HG02798 (cell line): ENCODE data around the gene RNF43.

Experiments used
- ATAC-seq: cut with Tn5 transposase; IDR thresholded peaks from one replicate; pipeline ENCODE4 v1.9.1; 2021; ENCODE audit warnings: mild to moderate bottlenecking; ENCODE audit not compliant: unreplicated experiment, poor library complexity

The RNF43 gene

GRCh38 chr17:58382872-58383242, 34.5 kb downstream of the RNF43 start:
- no peak for ATAC-seq

- no peak for ATAC-seq
Observed at GRCh38 chr17:58382108-58382871, 35.0 kb downstream of the RNF43 start.

- ATAC-seq = no peak
Observed at GRCh38 chr17:58381124-58382035, 36.0 kb downstream of the RNF43 start.

- no peak for ATAC-seq
Observed at GRCh38 chr17:58380207-58381123, 36.9 kb downstream of the RNF43 start.

GRCh38 chr17:58379511-58379824, 37.9 kb downstream of the RNF43 start:
- ATAC-seq = no peak

- no peak for ATAC-seq
Observed at GRCh38 chr17:58378733-58379510, 38.4 kb downstream of the RNF43 start.

DNA sequence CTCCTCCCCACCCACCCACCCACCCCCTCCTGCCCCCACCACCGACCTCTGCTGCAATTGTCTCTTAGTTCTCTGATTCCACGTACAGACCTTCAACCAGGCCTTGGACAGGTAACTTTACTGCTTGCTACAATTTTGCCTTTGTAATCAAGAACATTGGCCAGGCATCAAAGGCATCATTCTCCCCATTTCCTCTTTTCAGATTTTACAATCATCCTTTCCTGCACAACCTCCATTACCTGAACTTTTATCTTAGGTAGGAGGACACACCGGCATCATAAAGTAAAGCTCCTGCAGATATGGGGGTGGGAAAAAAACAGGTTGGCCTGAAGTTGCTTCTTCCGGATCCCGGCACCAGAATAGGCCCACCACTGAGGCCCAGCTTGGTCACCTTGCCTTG, 39.7 kb downstream of the RNF43 start:
- no peak for ATAC-seq

DNA sequence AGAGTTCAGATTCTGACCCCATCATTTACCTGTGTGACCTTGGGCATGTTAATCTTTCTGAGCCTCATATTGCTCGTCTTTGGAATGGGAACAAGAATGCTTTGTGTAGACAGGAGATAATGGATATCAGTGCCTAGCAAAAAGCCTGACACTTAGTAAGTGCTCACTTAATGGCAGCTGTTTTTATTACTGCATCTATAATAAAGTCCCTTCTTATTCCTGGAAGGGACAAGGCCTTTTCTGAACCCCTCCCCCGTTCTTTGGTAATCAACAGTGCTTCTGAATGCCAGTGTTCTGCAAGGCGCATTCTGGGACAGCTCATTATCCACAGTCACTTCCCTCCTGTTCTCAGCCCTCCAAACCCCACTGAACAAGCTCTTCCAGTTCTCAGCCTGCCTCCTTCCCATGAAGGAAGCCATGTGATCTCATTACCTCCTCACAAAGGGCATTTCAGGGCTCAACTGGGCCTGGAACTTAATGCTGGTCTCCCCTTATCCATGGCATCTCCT, 40.2 kb downstream of the RNF43 start:
- ATAC-seq = no peak

GRCh38 chr17:58376472-58377000, 40.8 kb downstream of the RNF43 start:
- no peak for ATAC-seq

DNA sequence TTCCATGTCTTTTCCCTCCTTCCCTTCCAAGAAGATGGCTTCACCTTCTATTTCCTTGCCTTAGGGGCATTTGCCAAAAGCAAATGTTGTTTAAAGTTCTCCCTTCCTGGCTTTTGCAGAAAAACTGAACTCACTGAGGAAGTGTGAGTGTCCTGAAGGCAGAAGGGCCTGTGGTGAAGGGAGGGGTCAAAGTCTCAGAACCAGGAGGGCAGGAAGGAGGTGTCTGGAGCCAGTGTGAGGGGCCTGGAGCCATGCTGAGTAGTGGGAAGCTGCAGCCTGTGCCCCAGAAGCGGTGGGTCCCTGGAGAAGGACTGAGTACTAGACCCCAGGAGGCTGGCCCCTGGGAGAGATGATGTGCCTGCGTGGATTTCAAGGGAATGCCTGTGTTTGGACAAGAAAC, 41.5 kb downstream of the RNF43 start:
- ATAC-seq = no peak

GRCh38 chr17:58375256-58375655, 42.1 kb downstream of the RNF43 start:
- no peak for ATAC-seq

- ATAC-seq = no peak
Observed at GRCh38 chr17:58373923-58374322, 43.4 kb downstream of the RNF43 start.

GRCh38 chr17:58373003-58373402, 44.3 kb downstream of the RNF43 start:
- no peak for ATAC-seq

- ATAC-seq = no peak
Observed at GRCh38 chr17:58371300-58371950, 45.9 kb downstream of the RNF43 start.

GRCh38 chr17:58370716-58371115, 46.6 kb downstream of the RNF43 start:
- ATAC-seq = no peak

DNA sequence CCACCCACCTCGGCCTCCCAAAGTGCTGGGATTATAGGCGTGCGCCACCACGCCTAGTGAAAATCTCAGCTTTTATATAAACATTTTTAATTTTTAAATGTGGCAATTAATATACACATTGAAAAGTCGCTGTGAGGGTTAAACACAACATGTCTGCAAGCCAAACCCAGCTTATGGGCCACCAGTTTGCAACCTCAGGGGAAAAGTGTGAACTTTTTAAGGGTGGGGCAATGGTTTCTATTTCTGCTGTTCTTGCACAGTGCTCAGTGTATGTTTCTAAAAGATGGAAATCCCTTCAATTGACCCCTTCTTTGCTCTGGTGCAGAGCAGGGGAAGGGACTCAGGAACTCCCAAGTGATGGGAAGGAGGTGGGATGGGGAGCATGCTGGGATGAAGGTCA, 47.0 kb downstream of the RNF43 start:
- ATAC-seq = no peak

- no peak for ATAC-seq
Observed at GRCh38 chr17:58369214-58370031, 47.9 kb downstream of the RNF43 start.

DNA sequence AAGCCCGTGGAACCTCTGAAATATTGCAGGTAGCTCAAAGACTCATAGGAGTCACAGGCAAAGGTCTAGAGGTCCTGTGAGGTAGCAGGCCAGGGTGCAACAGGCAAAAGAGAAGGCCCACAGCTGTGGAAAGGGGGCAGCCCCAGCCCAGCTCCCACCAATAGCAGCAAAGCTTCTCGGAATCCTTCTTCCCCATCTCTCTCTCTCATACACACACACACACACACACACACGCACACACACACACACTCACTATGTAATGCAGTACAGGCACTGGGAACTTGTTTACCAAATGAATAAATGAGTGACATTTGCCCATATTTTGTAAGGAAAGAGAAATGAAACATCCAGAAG, 48.5 kb downstream of the RNF43 start:
- ATAC-seq = no peak
